Keratinocyte (primary cell): ENCODE results near the gene ID3.

Experiments used
- EZH2 ChIP-seq: IDR thresholded peaks from one replicate; pipeline ENCODE4 v1.6.1; 2012; ENCODE audit warnings: inconsistent platforms, mild to moderate bottlenecking, low read length, moderate library complexity
- TF ChIP-seq, protein P1 (sequence below), 3 experiments: IDR thresholded peaks in 1 of 3; conservative IDR thresholded peaks in 1 of 3; optimal IDR thresholded peaks in 1 of 3; 2 replicates in 2 of 3; 3 replicates in 1 of 3; pipeline versions ENCODE3 to v1.5.1; 2011; ENCODE audit warnings: low read length in 3 of 3, mild to moderate bottlenecking in 3 of 3, moderate library complexity in 2 of 3, control low read depth in 1 of 3, inconsistent platforms in 1 of 3; ENCODE audit not compliant: insufficient read depth in 2 of 3; ENCODE audit errors: extremely low read depth in 1 of 3

- no peak for TF ChIP-seq EZH2
- TF ChIP-seq, protein P1, sequence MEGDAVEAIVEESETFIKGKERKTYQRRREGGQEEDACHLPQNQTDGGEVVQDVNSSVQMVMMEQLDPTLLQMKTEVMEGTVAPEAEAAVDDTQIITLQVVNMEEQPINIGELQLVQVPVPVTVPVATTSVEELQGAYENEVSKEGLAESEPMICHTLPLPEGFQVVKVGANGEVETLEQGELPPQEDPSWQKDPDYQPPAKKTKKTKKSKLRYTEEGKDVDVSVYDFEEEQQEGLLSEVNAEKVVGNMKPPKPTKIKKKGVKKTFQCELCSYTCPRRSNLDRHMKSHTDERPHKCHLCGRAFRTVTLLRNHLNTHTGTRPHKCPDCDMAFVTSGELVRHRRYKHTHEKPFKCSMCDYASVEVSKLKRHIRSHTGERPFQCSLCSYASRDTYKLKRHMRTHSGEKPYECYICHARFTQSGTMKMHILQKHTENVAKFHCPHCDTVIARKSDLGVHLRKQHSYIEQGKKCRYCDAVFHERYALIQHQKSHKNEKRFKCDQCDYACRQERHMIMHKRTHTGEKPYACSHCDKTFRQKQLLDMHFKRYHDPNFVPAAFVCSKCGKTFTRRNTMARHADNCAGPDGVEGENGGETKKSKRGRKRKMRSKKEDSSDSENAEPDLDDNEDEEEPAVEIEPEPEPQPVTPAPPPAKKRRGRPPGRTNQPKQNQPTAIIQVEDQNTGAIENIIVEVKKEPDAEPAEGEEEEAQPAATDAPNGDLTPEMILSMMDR (optimal IDR thresholded peaks at IDR 0.05 in 1 of 3, IDR thresholded peaks at IDR 0.05 in 1 of 3, conservative IDR thresholded peaks at IDR 0.05 in 1 of 3; ENCODE audit: extremely low read depth in 1 of 3, insufficient read depth in 2 of 3, low read length in 3 of 3) = no peak
Measured at GRCh38 chr1:23596382-23597358, 37.4 kb upstream of the ID3 start.
